Fibroblast of skin of left biceps (primary cell): Measurements from ENCODE around the gene IQGAP3.

Experiments
- DNase-seq, 2 experiments: peaks; one replicate each; pipeline ENCODE4 v3.0.0-alpha.2; 2013; ENCODE audit warnings: low read depth in 2 of 2

IQGAP3 gene

DNA sequence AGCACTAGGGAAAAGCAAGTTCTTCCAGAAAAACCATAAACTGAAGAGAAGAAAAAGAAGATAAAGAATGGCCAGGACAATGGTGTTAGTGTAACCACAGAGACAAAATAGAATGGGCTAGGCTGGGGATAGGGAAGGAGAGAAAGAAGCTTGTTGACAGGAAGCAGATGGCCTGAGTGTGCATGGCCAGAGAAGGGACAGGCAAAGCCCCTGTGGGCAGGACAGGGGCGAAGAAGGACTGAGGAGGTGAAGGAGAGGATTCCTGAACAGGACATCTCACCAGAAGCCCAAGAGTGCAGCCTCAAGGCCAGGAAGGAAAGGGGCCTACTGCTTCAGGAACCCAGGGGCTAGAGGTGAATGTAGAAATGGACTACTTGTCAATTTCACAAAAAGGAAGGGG, 29.3 kb downstream of the IQGAP3 start:
- no peak for DNase-seq

DNA sequence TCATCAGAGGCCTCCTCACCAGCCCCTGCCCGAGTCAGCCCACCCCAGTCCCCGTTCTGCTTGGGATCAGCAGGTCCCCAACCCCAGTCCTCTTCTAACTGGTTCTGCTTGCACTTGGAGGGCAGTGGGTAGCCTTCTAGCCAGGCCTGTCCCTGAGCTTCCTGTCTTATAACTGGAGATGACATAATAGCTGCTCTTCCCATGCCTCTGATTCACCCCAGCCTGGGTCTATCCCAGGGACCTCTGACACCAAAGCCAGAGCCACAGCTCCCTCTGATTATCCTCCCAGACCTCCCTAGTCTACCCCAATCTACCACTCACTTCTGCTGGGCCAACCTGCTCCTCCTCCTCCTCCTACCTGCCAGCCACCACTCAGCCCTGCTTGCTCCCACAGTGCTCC, 31.4 kb downstream of the IQGAP3 start:
- no peak for DNase-seq

DNA sequence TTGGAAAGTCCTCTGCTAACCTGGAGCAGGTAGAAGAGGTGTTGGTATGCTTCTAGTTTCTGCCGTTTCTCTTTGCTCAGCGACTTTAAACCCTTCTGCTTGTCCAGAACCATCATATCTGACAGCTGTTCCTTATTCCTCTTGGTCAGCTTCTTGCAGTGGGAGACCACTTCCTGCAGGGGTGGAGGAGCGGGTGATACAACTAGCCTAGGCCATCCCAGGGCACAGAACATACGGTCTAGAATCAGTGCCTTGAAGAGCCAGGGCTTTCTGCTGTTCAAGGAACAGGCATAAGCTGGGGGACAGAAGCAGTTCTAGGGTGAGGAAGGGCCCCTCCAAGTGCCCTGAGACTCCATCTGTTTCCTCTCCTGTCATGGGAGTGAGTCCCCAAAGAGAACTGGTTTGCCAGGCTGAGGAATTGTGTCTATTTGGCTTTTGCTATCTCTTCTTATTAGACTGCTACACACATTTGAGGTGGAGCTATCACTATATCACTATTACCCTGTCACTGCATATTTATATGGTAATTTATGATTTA, 32.5 kb downstream of the IQGAP3 start:
- DNase-seq = no peak

DNA sequence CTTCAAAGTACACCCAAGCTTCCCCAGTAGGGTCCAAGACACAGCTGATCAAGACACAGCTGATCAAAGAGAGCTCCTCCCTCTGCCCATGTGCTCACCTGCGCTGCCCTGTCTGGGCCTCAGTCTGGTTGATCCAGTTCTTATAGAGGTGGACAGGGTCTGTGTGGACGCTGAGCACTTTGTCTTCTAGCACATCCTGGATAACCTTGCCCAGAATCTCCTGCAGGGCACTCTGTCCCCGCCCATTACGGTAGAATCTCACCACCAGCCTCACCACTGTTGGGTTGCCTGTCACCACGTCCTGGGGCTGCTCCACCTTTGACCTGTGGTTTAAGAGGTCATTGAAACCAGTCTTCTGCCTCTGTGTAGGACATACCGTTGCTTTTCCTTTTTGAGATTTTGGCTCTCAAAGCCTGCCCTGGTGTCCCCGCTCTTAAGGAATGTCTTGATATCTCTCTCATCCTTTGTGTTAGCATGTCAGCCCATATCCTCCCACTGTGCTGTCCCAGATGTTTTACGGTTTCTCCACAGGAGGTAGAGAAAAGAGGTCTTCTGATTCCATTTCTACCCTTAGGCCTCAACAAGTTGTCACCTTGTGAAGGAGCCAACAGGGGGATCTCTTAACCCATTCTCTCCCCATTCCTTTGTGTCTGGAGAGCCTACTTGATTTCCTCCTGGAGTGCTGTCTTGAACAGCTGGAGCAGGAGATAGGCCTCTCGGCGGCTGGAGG, 33.5 kb downstream of the IQGAP3 start:
- DNase-seq = no peak

DNA sequence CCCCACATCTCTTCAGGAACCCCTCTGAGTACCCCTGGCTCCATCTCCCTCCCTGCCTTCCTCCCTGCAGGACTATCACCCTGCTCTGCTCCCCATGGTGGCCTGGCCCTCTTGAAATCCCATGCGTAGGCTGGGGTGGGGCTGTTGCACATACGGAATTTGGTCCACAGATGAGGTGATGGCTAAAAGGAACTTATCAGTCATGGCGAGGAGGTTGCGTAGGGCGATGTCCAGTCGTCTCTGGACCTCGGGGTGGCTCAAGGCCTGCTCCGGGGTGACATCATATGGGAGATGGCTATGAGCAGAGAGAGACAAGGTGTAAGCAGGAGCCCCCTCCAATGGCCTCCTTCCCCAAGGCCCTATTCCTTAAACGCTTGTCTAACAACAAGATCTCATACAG, 35.3 kb downstream of the IQGAP3 start:
- no peak for DNase-seq

DNA sequence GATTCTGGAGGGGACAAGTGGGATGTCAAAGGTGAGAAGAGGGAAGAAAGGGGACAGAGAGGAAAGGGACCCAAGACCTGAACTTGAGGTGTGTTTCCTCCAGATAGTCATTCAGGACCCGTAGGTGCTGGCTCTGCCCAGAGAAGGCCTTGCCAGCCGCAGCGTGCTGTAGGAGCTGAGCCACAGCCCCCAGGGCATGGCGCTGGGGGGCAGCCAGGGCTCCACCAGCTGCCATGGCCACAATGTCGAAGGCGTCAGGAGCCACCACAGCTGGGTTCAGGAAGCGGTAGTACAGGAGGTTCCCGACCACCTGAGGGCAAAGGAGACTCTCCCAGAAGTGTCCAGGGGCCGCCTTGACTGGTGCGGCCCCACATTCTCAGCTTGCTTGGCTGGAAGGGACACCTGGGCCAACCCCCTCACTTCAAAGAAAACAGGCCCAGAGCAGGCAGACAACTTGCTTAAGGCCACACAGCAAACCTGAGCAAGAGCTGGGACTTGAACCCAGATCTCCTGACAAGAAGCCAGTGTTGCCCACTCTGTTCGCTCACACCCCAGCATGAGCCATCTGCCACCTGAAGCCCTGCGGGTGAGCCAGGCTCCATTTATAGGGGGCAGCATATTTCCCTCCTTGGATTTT, 37.8 kb downstream of the IQGAP3 start:
- no peak for DNase-seq

DNA sequence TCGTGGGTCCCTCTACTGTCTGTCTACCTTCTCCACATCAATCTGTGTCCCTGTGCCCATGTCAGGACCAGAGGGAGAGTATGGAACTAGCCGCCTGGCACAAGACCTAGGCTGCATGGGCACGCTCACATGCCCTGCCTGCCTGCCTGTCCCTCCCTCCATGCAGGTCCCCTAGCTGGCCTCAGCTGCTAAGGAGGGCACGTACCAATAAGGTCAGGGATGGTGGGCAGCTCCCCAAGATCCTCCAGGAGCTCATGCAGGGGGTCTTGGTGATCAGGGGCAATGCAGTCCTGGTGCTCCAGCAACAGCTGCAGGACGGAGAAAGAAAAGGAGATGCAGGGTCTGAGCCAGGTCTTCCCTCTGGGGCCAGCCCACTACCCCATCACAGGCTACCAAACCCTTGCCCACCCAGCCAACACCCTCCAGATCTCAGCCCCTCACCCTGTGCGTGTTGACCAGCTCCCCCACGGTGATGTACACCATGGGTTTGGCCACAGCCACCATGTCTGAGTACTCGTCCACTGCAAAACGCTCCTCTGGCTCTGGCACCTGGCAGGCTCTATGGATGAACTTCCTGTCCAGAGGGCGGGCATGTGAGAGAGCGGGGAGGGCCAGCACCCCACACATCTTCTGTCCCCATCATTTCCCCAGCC, 38.7 kb downstream of the IQGAP3 start:
- no peak for DNase-seq

DNA sequence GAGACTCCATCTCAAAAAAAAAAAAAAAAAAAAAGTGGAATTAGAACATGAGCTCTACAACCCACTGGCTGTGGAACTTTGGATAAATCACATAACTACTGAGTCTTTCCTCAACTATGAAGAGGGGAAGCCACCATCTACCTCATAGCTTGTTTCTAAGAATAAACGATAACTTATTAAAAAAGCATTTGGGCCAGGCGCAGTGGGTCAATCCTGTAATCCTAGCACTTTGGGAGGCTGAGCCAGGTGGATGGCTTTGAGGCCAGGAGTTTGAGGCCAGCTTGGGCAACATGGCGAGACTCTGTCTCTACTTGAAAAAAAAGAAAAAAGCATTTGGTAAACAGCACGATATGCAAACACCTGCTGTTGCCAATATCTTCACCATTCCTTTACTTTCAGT, 40.0 kb downstream of the IQGAP3 start:
- DNase-seq = no peak

DNA sequence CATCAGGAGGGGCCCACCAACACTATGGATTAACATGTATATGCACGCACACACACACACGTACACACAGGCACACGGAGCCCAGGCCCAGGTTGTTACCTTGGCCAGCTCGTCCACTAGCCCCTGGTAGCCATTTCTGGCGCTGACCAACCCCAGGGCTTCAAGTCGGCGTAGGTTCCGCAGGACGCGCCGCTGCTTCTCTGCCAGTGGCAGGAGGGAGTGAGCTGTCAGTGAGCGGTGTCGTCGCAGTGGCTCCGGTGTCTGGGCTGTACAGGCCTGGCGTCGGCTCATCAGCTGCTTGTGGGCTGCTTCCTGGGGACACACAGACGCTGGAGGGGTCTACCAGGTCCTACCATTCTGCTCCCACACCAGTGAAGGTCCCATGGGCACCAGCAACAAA, 42.4 kb downstream of the IQGAP3 start:
- DNase-seq = no peak

DNA sequence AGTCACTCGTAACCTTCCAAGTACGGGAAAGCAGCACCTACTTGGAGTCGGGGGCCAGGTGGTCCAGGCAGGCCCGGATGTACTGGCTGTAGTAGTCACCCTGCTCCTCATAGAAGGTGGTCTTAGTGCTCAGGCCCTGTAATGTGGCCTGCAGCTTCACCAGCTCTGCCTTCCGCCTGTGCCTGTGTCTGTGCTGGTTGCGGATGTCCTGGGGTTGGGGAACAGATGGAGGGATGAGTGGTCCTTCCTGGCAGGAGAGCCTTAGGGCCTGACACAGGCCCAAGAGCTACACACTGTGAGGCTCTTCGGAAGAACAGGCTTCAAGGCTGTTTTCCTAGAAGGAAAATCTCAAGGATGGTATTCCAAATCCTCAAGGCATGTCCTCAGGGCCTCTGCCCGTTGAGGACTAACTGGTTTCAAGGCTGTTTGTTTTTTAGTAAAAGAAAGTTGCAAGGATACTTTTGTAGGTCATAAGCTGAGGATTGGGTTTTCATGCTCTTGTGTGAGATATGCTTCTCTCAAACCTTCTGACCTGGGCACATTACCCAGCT, 43.4 kb downstream of the IQGAP3 start:
- DNase-seq = no peak

DNA sequence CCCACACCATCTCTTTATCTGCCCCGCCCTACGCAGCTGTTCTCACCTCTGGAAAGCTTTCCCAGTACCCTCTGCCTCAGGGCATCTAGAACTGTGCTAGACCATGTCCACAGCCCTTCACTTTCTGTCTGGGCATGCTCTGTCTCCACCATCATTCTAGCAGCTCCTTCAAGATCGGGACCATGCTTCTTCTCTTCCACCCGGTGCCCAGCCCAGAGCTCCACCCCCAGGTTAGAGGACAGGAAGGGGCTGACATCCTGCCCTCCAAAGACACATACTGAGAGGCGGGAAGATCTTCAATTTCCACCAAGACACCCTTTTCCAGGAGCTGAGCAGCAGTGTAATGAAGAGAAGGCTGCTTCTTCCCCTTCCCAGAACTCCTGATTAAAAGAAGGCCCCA, 44.1 kb downstream of the IQGAP3 start:
- DNase-seq = no peak

DNA sequence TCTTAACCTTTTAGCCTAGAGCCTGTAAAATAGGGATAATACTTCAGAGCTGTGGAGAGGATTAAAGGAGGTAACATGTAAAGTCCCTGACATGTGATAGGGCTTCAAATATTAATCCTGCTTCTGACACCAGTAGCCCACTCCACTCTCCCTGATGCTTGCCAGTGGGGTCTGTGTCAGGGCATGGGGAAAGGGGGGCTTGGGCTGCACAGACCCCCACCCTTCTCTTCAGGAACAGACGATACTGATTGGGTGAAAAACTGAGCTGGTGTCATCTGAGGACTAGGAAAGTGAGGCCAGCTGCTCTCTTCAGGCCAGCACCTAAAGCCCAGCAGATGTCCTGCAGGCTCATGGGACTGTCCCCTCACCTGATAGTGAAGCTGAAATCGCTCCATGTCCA, 44.8 kb downstream of the IQGAP3 start:
- no peak for DNase-seq

DNA sequence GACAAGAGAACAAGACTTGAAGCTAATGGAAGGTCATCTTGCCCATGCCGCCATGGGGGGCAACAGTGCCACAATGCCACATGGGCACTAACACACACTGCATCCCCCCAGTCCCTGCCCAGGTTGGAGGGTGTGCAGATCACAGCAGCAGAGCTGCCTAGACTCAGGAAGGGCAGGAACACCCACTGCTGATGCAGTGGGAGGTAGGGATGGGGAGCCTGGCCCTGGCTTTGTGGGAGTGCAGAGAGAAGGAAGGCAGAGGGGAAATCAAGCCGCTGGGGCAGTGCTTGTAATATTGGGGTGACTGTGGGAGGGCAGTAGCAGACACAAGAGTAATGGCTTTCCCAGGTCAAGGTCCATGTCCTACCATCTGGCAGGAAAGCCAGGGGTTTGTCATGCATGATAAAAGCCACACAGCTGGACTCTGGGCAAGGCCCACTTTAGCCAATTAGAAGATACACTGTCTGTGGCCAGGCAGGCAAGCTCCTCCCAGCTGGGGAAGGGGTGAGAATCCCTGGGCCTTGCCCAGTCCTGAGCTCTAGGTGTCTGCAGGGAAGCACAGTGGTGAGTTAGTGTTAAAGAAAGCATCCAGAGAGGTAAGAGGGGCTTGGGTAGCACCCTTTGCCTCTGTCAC, 46.4 kb downstream of the IQGAP3 start:
- DNase-seq = no peak

DNA sequence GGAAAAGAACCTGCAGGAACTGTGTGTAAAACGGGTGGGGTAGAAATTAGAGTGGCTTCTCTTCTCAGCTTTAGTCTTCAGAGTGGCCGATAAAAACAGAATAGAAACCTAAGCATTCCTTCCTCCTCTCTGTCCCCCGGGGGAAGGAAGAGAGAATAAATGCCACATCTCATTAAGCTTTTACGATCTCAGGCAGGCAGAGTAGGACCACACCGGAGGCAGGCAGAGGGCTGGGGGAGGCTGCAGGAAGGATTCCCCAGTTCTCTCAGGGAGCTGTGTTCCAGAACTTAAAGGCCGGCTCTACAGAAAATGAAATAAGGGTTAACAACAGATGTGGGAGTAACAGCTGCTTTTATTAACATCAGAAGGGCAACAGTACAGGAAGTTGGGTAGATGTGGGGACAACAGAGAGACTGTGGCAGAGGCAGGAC, 47.3 kb downstream of the IQGAP3 start:
- DNase-seq = no peak

DNA sequence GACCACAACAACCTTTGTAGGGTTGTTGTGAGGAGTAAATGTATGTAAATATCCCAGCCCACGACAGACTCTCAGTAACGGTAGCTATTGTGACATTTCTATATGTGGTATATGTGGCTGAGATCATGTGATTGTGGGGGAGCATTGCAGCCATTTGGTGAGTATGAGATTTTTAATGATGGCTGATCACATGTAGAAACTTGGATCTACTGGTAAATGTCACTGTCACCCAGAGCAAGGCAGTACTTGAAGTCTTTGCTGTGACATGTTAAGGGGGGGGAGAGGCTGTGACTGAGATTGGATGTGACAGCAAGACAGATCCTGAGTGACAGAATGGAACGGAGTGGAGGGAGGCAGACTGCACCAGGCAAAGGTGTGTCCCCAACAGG, 47.9 kb downstream of the IQGAP3 start:
- no peak for DNase-seq

DNA sequence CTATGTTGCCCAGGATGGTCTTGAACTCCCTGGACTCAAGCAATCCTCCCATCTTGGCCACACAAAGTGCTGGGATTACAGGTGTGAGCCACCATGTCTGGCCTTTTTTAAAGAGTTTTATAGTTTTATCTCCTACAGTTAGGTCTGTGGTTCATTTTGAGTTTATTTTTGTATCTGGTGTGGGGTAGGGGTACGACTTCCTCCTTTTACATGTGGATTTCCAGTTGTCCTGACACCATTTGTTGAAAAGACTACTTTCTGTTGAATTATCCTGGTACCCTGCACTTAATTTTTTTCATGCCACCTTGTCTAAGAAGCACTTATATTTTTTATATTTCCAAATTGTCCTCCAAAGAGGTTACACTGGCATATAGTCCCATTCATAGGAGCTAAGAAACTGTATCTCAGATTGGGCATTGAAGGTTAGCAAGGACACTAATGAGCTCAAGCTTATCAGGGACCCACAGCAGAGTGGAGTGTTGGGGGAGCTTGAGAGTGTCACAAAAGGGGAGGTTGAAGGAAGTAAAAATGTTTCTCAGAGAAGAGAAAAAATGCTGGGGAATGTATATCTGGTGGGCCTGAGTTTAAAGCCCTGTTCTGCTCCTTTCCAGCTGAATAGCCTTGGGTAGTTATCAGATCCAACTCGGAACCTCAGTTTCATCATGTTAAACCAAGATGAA, 48.4 kb downstream of the IQGAP3 start:
- no peak for DNase-seq

DNA sequence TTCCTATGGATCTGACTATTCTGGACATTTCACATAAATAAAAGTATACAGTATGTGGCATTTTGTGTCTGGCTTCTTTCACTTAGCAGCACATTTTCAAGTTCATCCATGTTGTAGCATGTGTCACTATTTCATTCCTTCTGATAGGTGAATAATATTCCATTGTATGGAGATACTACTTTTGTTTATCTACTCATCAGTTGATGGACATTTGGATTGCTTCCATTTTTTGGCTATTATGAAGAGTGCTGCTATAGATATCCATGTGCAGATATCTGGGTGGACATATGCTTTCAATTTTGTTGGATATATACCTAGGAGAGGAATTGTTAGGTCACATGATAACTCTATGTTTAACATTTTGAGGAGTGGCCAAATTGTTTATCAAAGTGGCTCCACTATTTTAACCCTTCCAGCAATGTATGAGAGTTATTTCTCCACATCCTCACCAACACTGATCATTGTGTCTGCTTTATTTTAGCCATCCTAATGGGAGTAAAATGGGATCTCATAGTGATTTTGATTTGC, 49.9 kb downstream of the IQGAP3 start:
- no peak for DNase-seq

DNA sequence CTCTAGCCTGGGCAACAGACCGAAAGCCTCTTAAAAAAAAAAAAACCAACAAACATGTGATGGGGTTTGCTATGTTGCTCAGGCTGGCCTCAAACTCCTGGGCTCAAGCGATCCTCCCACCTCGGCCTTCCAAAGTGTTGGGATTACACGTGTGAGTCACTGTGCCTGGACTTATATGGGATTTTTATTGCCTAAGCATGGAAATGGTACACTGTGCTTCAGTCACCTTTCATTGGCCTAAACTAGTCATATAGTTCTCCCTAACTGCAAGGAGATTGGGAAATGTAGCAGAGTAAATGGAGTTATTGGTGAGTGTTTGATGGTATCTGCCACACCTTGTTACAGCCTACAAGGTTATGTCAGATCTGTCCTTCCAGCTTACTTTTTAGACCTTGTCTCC, 54.6 kb downstream of the IQGAP3 start:
- DNase-seq = no peak

DNA sequence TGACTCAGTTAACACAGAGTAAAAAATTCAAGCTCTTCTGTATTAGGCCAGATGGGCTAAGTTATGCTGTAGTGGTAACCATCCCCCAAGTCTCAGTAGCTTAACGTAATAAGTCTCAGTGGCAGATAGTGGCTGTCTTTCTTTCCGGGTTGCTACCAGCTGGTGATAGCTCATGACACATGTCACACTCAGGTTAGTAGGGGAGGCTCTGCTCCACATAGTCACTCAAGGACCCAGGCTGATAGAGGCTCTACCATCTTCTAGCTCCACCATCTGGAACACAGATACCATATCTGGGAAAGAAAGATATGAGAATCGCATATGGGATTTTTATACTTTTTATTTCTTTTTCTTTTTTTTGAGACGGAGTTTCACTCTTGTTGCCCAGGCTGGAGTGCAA, 55.5 kb downstream of the IQGAP3 start:
- DNase-seq = no peak

DNA sequence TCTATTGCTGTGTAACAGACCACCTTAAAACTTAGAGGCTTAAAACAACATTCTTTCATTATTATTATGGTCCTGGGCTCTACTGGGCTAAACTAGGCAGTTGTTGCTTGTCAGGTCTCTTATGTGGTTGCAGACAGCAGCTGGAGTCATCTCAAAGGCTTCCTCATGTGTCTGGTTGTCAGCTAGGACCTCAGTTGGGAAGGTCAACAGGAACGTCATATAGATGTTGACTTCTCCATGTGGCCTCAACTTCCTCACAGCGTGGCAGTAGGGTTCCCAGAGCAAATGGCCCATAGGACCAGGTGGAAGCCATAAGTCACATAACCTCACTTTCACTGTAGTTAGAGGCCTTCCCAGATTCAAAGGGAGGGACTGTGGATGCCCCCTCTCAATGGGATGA, 56.4 kb downstream of the IQGAP3 start:
- no peak for DNase-seq

DNA sequence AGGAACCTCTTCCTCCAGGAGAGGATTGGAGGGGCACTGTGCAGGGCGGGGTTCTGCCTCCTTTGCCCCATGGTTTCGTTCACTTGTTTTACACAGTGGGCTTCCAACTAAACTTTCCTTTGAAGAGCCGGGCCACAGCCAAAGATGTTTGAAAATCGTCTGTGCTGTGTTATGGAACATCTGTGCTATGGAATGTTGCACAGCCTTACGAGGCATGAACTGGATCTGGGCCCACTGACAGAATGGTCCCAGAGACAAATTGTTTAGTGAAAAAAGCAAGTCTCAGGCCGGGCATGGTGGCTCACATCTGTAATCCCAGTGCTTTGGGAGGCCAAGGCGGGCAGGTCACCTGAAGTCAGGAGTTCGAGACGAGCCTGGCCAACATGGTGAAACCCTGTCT, 59.2 kb downstream of the IQGAP3 start:
- no peak for DNase-seq
